GM13976 (cell line): ENCODE data around the gene CTSA.

Experiments
- DNase-seq: peaks from one replicate; pipeline ENCODE4 v3.0.0; 2012; ENCODE audit warnings: low spot score
- CTCF ChIP-seq: IDR thresholded peaks from 2 replicates; pipeline ENCODE4 v1.5.1; 2012; ENCODE audit warnings: borderline replicate concordance, mild to moderate bottlenecking; ENCODE audit not compliant: insufficient read depth; ENCODE audit errors: extremely low read depth, missing control alignments, control extremely low read depth
- in situ Hi-C: fragments of 300-500 bp; cut with MboI; formaldehyde crosslinking; loops from one replicate; pipeline ENCODE4 v1.12.0; 2022; ENCODE audit warnings: low sequenced_read_pairs, mixed read lengths, inconsistent platforms; ENCODE audit not compliant: unreplicated experiment

The CTSA gene

GRCh38 chr20:45934046-45934585, 43.0 kb downstream of the CTSA start:
- no peak for TF ChIP-seq CTCF
- peak; percentile 73 for DNase-seq
- in situ Hi-C loops: no loop called here

- no peak for TF ChIP-seq CTCF
- in situ Hi-C loops: no loop called here
- DNase-seq: peak; percentile 99
Measured at GRCh38 chr20:45934586-45935415, 43.7 kb downstream of the CTSA start, which contains the start of gene PCIF1. TSS of gene PCIF1 (plus strand) at chr20:45934683. CDS start at chr20:45939000, 4,317 bp downstream.

GRCh38 chr20:45935416-45936046, 44.4 kb downstream of the CTSA start:
- no peak for DNase-seq
- TF ChIP-seq CTCF: no peak
- in situ Hi-C loops: no loop called here

GRCh38 chr20:45937765-45938164, 46.6 kb downstream of the CTSA start:
- in situ Hi-C loops: no loop called here
- no peak for TF ChIP-seq CTCF
- DNase-seq: no peak

- in situ Hi-C loops: no loop called here
- DNase-seq: no peak
- no peak for TF ChIP-seq CTCF
Measured at GRCh38 chr20:45938727-45939438, 47.7 kb downstream of the CTSA start.

- TF ChIP-seq CTCF: no peak
- in situ Hi-C loops: no loop called here
Measured at GRCh38 chr20:45940053-45940452, 48.9 kb downstream of the CTSA start.

More at GRCh38 chr20:45940053-45940452, 48.9 kb downstream of the CTSA start:
- DNase-seq: no peak
